ENCODE measurements around the gene PLXND1.

GRCh38 chr3:129620828-129621559 is 14.5 kb upstream of the PLXND1 start:
- TF ChIP-seq GATA3 (IDR thresholded peaks at IDR 0.05; ENCODE audit: low read depth, low read length), result no peak
- TF ChIP-seq GATA2 (IDR thresholded peaks at IDR 0.05; ENCODE audit: low read depth, low read length), result no peak
